Trophoblast cell (in vitro differentiated cells and primary cell): ENCODE measurements around the gene L3MBTL1.

ENCODE experiments used
- DNase-seq, 2 donors: peaks; one replicate each; pipeline ENCODE4 v3.0.0-alpha.2; 2016
- H2AFZ ChIP-seq: 2 replicates; pipeline ENCODE4 v1.6.1; 2013; ENCODE audit warnings: low read length, moderate library complexity, mild to moderate bottlenecking; ENCODE audit not compliant: insufficient read depth, poor library complexity
- H2AK5ac ChIP-seq: 2 replicates; pipeline ENCODE4 v1.6.1; 2013; ENCODE audit warnings: mild to moderate bottlenecking, low read length
- H2BK120ac ChIP-seq: 2 replicates; pipeline ENCODE4 v1.6.1; 2013; ENCODE audit warnings: low read length, mild to moderate bottlenecking, moderate library complexity; ENCODE audit not compliant: insufficient read depth, poor library complexity
- H2BK12ac ChIP-seq: 2 replicates; pipeline ENCODE4 v1.6.1; 2013; ENCODE audit warnings: mild to moderate bottlenecking, low read length, moderate library complexity
- H2BK5ac ChIP-seq: 2 replicates; pipeline ENCODE4 v1.6.1; 2013; ENCODE audit warnings: low read length, low read depth, moderate library complexity, mild to moderate bottlenecking; ENCODE audit not compliant: poor library complexity
- H3K14ac ChIP-seq: 2 replicates; pipeline ENCODE4 v1.6.1; 2013; ENCODE audit warnings: mild to moderate bottlenecking, low read length
- H3K18ac ChIP-seq: 2 replicates; pipeline ENCODE4 v1.6.1; 2013; ENCODE audit warnings: mild to moderate bottlenecking, low read length
- H3K23ac ChIP-seq: 2 replicates; pipeline ENCODE4 v1.6.1; 2013; ENCODE audit warnings: low read length
- H3K27ac ChIP-seq: 2 replicates; pipeline ENCODE4 v1.5.1; 2013; ENCODE audit warnings: low read depth, mild to moderate bottlenecking, inconsistent platforms, low read length, moderate library complexity
- H3K27me3 ChIP-seq: 2 replicates; pipeline ENCODE4 v1.6.1; 2013; ENCODE audit warnings: inconsistent platforms, mild to moderate bottlenecking, low read length, moderate library complexity; ENCODE audit not compliant: insufficient read depth
- H3K36me3 ChIP-seq, 2 experiments: 1 replicate in 1 of 2; 2 replicates in 1 of 2; pipeline ENCODE4 v1.6.1; 2013; ENCODE audit warnings: low read length in 2 of 2, mild to moderate bottlenecking in 2 of 2, moderate library complexity in 1 of 2; ENCODE audit not compliant: insufficient read depth in 2 of 2, control insufficient read depth in 1 of 2
- H3K4ac ChIP-seq: 2 replicates; pipeline ENCODE4 v1.6.1; 2013; ENCODE audit warnings: low read depth, mild to moderate bottlenecking, low read length, moderate library complexity
- H3K4me1 ChIP-seq, 2 experiments: 1 replicate in 1 of 2; 2 replicates in 1 of 2; pipeline ENCODE4 v1.6.1; 2013; ENCODE audit warnings: low read length in 2 of 2, mild to moderate bottlenecking in 2 of 2, moderate library complexity in 1 of 2; ENCODE audit not compliant: insufficient read depth in 2 of 2, control insufficient read depth in 1 of 2
- H3K4me2 ChIP-seq: 2 replicates; pipeline ENCODE4 v1.6.1; 2013; ENCODE audit warnings: inconsistent platforms, mild to moderate bottlenecking, low read length, moderate library complexity
- H3K4me3 ChIP-seq: 2 replicates; pipeline ENCODE4 v1.5.1; 2013; ENCODE audit warnings: mild to moderate bottlenecking, low read depth, low read length, inconsistent platforms
- H3K79me1 ChIP-seq: one replicate; pipeline ENCODE4 v1.6.1; 2013; ENCODE audit warnings: low read length
- H3K79me2 ChIP-seq: 2 replicates; pipeline ENCODE4 v1.6.1; 2013; ENCODE audit warnings: low read length, mild to moderate bottlenecking; ENCODE audit not compliant: control insufficient read depth, insufficient read depth, poor library complexity
- H3K9ac ChIP-seq: 2 replicates; pipeline ENCODE4 v1.6.1; 2013; ENCODE audit warnings: mild to moderate bottlenecking, low read length
- H3K9me3 ChIP-seq: 2 replicates; pipeline ENCODE4 v1.6.1; 2013; ENCODE audit warnings: low read depth, mild to moderate bottlenecking, control low read depth, inconsistent platforms, low read length; ENCODE audit not compliant: insufficient read depth
- H4K12ac ChIP-seq: 2 replicates; pipeline ENCODE4 v1.6.1; 2013; ENCODE audit warnings: low read depth, mild to moderate bottlenecking, low read length, moderate library complexity
- H4K8ac ChIP-seq: 2 replicates; pipeline ENCODE4 v1.6.1; 2013; ENCODE audit warnings: low read depth, mild to moderate bottlenecking, low read length, moderate library complexity
- H4K91ac ChIP-seq: one replicate; pipeline ENCODE4 v1.6.1; 2013; ENCODE audit warnings: low read depth, mild to moderate bottlenecking, low read length, moderate library complexity
- WGBS: extraction: QIAGEN DNeasy Blood & Tissue Kit; methylation state at CpG from one replicate; pipeline ENCODE4 v1.1.7; 2013; ENCODE audit warnings: missing lambda C conversion rate; ENCODE audit not compliant: insufficient read length, insufficient coverage; ENCODE audit errors: extremely low coverage; 5-methylcytosine and 5-hydroxymethylcytosine counted together

L3MBTL1 gene

GRCh38 chr20:43532416-43533055 lies 25.0 kb downstream of the L3MBTL1 start:
- Histone ChIP-seq H3K18ac (no peak overlapping the region), H3K9me3 (no peaks in the 10 kb centered on the region), H2AK5ac (no peak overlapping the region), H2BK12ac (no peak overlapping the region), H3K23ac (no peak overlapping the region), H2BK5ac (no peak overlapping the region), H3K36me3 (peaks cover 4 to 13% of the 10 kb centered on the region in 2 experiments), H3K4me3 (no peak overlapping the region), H3K27ac (no peak overlapping the region), H2AFZ (no peak overlapping the region), H2BK120ac (no peak overlapping the region), H3K9ac (no peak overlapping the region), H4K8ac (no peak overlapping the region), H3K4me1 (no peaks in the 10 kb centered on the region), H4K12ac (no peak overlapping the region), H3K79me2 (no peaks in the 10 kb centered on the region), H3K4me2 (no peak overlapping the region), H3K4ac (no peak overlapping the region), H3K14ac (no peak overlapping the region), H3K79me1 (no peaks in the 10 kb centered on the region), H4K91ac (no peak overlapping the region), H3K27me3 (no peaks in the 10 kb centered on the region)
- DNase-seq = peak; percentile 43 to 72
- WGBS = no CpG with 5 or more reads among the region's 9 CpGs

- Histone ChIP-seq H4K12ac (no peak overlapping the region), H2BK120ac (no peak overlapping the region), H2BK12ac (no peak overlapping the region), H3K14ac (no peak overlapping the region), H4K91ac (no peak overlapping the region), H3K23ac (no peak overlapping the region), H3K27me3 (no peaks in the 10 kb centered on the region), H3K9ac (no peak overlapping the region), H3K79me1 (no peaks in the 10 kb centered on the region), H3K4me3 (no peak overlapping the region), H3K79me2 (no peaks in the 10 kb centered on the region), H3K4me2 (no peak overlapping the region), H3K9me3 (no peaks in the 10 kb centered on the region), H2AFZ (no peak overlapping the region), H3K36me3 (peaks cover 4 to 13% of the 10 kb centered on the region in 2 experiments), H3K4ac (no peak overlapping the region), H3K4me1 (no peaks in the 10 kb centered on the region), H2BK5ac (no peak overlapping the region), H4K8ac (no peak overlapping the region), H3K18ac (no peak overlapping the region), H3K27ac (no peak overlapping the region), H2AK5ac (no peak overlapping the region)
- peak in 1 of 2 donors; percentile 31 for DNase-seq
Measured at GRCh38 chr20:43533060-43533459, 25.6 kb downstream of the L3MBTL1 start.

GRCh38 chr20:43534016-43534415 lies 26.5 kb downstream of the L3MBTL1 start:
- no peak overlapping the region for H2BK12ac ChIP-seq
- no peak overlapping the region for H3K23ac ChIP-seq
- H2AFZ ChIP-seq = no peak overlapping the region
- H4K8ac ChIP-seq = no peak overlapping the region
- no peak overlapping the region for H3K4ac ChIP-seq
- H3K4me2 ChIP-seq = no peak overlapping the region
- no peaks in the 10 kb centered on the region for H3K79me1 ChIP-seq
- H3K79me2 ChIP-seq = no peaks in the 10 kb centered on the region
- no peak overlapping the region for H2BK5ac ChIP-seq
- no peaks in the 10 kb centered on the region for H3K27me3 ChIP-seq
- H3K36me3 ChIP-seq = peaks cover 4 to 13% of the 10 kb centered on the region in 2 experiments
- H3K9ac ChIP-seq = no peak overlapping the region
- H2BK120ac ChIP-seq = no peak overlapping the region
- no peak overlapping the region for H4K12ac ChIP-seq
- H3K4me1 ChIP-seq = no peaks in the 10 kb centered on the region
- H4K91ac ChIP-seq = no peak overlapping the region
- no peak overlapping the region for H3K27ac ChIP-seq
- DNase-seq = no peak
- H3K14ac ChIP-seq = no peak overlapping the region
- WGBS = no CpG with 5 or more reads among the region's 7 CpGs
- H3K18ac ChIP-seq = no peak overlapping the region
- no peak overlapping the region for H2AK5ac ChIP-seq
- H3K9me3 ChIP-seq = no peaks in the 10 kb centered on the region
- no peak overlapping the region for H3K4me3 ChIP-seq

DNA sequence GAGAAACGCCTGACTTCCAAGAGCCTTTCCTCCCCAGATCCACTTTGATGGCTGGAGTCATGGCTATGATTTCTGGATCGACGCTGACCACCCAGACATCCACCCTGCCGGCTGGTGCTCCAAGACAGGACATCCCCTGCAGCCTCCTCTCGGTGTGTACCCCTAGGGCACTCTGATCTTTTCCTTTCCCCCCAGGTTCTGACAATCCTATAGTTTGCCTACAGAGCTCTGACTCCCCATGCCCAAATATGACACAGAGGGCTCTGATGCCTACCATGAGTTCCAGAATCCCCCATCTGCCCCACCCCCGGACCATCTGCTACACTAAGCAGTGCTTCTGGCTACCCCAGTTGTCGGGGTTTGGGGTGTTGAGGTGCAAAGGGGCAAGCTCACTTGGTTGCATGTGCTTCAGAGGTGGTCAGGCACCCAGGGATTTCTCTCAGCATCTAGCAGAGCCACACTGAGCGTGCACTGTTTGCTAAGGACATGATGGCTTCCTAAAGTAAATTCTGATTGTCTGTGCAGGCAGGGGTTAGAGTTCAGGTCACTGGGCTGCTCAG lies 27.4 kb downstream of the L3MBTL1 start:
- no peak for DNase-seq
- no peak overlapping the region for H4K12ac ChIP-seq
- peaks cover 4 to 13% of the 10 kb centered on the region in 2 experiments for H3K36me3 ChIP-seq
- no peak overlapping the region for H2BK12ac ChIP-seq
- H3K4me2 ChIP-seq = no peak overlapping the region
- H2BK120ac ChIP-seq = no peak overlapping the region
- H3K9me3 ChIP-seq = peaks cover 3% of the 10 kb centered on the region
- no peak overlapping the region for H4K8ac ChIP-seq
- H3K27me3 ChIP-seq = no peaks in the 10 kb centered on the region
- no peak overlapping the region for H4K91ac ChIP-seq
- H2BK5ac ChIP-seq = no peak overlapping the region
- no peak overlapping the region for H3K27ac ChIP-seq
- no peaks in the 10 kb centered on the region for H3K79me1 ChIP-seq
- no peak overlapping the region for H3K9ac ChIP-seq
- no peak overlapping the region for H3K4ac ChIP-seq
- H3K18ac ChIP-seq = no peak overlapping the region
- H2AFZ ChIP-seq = no peak overlapping the region
- H3K79me2 ChIP-seq = no peaks in the 10 kb centered on the region
- no peak overlapping the region for H3K4me3 ChIP-seq
- no peak overlapping the region for H2AK5ac ChIP-seq
- no peak overlapping the region for H3K23ac ChIP-seq
- no peak overlapping the region for H3K14ac ChIP-seq
- WGBS = no CpG with 5 or more reads among the region's 8 CpGs
- no peaks in the 10 kb centered on the region for H3K4me1 ChIP-seq
